H1 (cell line): ENCODE data around the gene IRAK3. TPM values are rescaled to one million over a fixed set of nuclear protein-coding genes. Genes with fewer than 3 reads are reported as not detected.

Experiments
- CBX5 ChIP-seq: fragments of 300-800, 300-1000 bp; sonication (generic); IDR thresholded peaks from 2 replicates; pipeline ENCODE4 v1.7.1; 2016; ENCODE audit warnings: antibody characterized with exemption, low read length, low read depth
- CREB1 ChIP-seq: IDR thresholded peaks from 2 replicates; pipeline ENCODE4 v1.6.1; 2012; ENCODE audit warnings: inconsistent platforms
- GABPA ChIP-seq: IDR thresholded peaks from 2 replicates; pipeline ENCODE4 v1.6.1; 2011; ENCODE audit warnings: mild to moderate bottlenecking, low read length, moderate library complexity, borderline replicate concordance; ENCODE audit not compliant: insufficient read depth
- RNF2 ChIP-seq: fragments of 200-900, 300-1000 bp; sonication (generic); IDR thresholded peaks from 2 replicates; pipeline ENCODE4 v1.7.1; 2016; ENCODE audit warnings: borderline replicate concordance, low read depth, mild to moderate bottlenecking, antibody characterized with exemption, low read length; ENCODE audit not compliant: poor library complexity, severe bottlenecking; ENCODE audit errors: missing control alignments
- SP1 ChIP-seq: IDR thresholded peaks from 2 replicates; pipeline ENCODE4 v1.6.1; 2011; ENCODE audit warnings: low read depth, low read length
- SP4 ChIP-seq: IDR thresholded peaks from 2 replicates; pipeline ENCODE4 v1.6.1; 2012; ENCODE audit warnings: low read length, inconsistent platforms
- TBP ChIP-seq: IDR thresholded peaks from 2 replicates; pipeline ENCODE4 v1.6.1; 2011; ENCODE audit warnings: low read depth, low read length, improper control_type of control experiment
- TCF12 ChIP-seq: IDR thresholded peaks from 2 replicates; pipeline ENCODE4 v1.6.1; 2011; ENCODE audit warnings: low read depth, mild to moderate bottlenecking, low read length
- USF2 ChIP-seq: IDR thresholded peaks from 2 replicates; pipeline ENCODE4 v1.6.1; 2011; ENCODE audit warnings: low read length, improper control_type of control experiment
- polyA plus RNA-seq, 7 experiments: library from polyadenylated mRNA; depleted of rRNA in 3 of 7; stranded (reverse) in 5 of 7; unstranded in 2 of 7; fragments of >200 nt in 5 of 7; fragments of 200-250 nt in 2 of 7; gene quantifications; 1 replicate in 5 of 7; 2 replicates in 1 of 7; 4 replicates in 1 of 7; pipeline versions ENCODE4 v1.2.1 to v1.2.3, GENCODE V29; 2011 to 2013; ENCODE audit warnings: missing spikeins in 2 of 7, mixed read lengths in 2 of 7
- total RNA-seq: library from RNA; stranded (reverse); fragmentation: NEBNext Ultra II Directional; extraction: Animal tissue kit (Norgen Biotek cat#: 25700); gene quantifications from 2 replicates; pipeline ENCODE4 v1.2.1, GENCODE V29; 2021
- TF ChIP-seq, protein P1 (sequence below): IDR thresholded peaks from 2 replicates; pipeline ENCODE4 v1.6.1; 2012; ENCODE audit warnings: low read length, inconsistent platforms

The IRAK3 gene
- total and polyA plus RNA-seq, 2 of the 8 experiments (the other 6 are each of a cell fraction or from before 2014, with no cell fraction given) = 0.51 to 2.2 TPM

GRCh38 chr12:66258011-66258410 lies 69.0 kb downstream of the IRAK3 start (continued):
- no peak for TF ChIP-seq TBP
- TF ChIP-seq CREB1 = no peak
- no peak for TF ChIP-seq CBX5
- TF ChIP-seq SP1 = no peak
- TF ChIP-seq USF2 = no peak
- no peak for TF ChIP-seq RNF2
- no peak for TF ChIP-seq SP4
- TF ChIP-seq TCF12 = no peak
- TF ChIP-seq GABPA = no peak
- TF ChIP-seq, protein P1, sequence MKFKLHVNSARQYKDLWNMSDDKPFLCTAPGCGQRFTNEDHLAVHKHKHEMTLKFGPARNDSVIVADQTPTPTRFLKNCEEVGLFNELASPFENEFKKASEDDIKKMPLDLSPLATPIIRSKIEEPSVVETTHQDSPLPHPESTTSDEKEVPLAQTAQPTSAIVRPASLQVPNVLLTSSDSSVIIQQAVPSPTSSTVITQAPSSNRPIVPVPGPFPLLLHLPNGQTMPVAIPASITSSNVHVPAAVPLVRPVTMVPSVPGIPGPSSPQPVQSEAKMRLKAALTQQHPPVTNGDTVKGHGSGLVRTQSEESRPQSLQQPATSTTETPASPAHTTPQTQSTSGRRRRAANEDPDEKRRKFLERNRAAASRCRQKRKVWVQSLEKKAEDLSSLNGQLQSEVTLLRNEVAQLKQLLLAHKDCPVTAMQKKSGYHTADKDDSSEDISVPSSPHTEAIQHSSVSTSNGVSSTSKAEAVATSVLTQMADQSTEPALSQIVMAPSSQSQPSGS = no peak
